HG02938 (cell line): ENCODE data around the gene TMEM72.

Experiments used
- ATAC-seq: cut with Tn5 transposase; IDR thresholded peaks from one replicate; pipeline ENCODE4 v1.9.1; 2021; ENCODE audit warnings: mild to moderate bottlenecking, moderate library complexity; ENCODE audit not compliant: unreplicated experiment

Gene TMEM72

GRCh38 chr10:44889834-44890233 is 21.3 kb upstream of the TMEM72 start:
- ATAC-seq: no peak

- no peak for ATAC-seq
These were observed 20.2 kb upstream of the TMEM72 start for GRCh38 chr10:44890696-44891563.

GRCh38 chr10:44891721-44892120 is 19.4 kb upstream of the TMEM72 start:
- no peak for ATAC-seq

- no peak for ATAC-seq
These were observed 17.3 kb upstream of the TMEM72 start for GRCh38 chr10:44893604-44894468.

GRCh38 chr10:44894691-44895090 is 16.4 kb upstream of the TMEM72 start:
- ATAC-seq: no peak

- ATAC-seq: no peak
These were observed 15.9 kb upstream of the TMEM72 start for GRCh38 chr10:44895280-44895679.

- no peak for ATAC-seq
These were observed 14.1 kb upstream of the TMEM72 start for GRCh38 chr10:44897049-44897448.

- ATAC-seq: no peak
These were observed 12.5 kb upstream of the TMEM72 start for GRCh38 chr10:44898665-44899064.

- no peak for ATAC-seq
These were observed 11.6 kb upstream of the TMEM72 start for GRCh38 chr10:44899450-44900080.

GRCh38 chr10:44902941-44903545 is 8.1 kb upstream of the TMEM72 start:
- ATAC-seq: no peak

- no peak for ATAC-seq
These were observed 4.7 kb upstream of the TMEM72 start for GRCh38 chr10:44906486-44906885.

GRCh38 chr10:44907556-44907955 is 3.6 kb upstream of the TMEM72 start:
- no peak for ATAC-seq

GRCh38 chr10:44908066-44908749 is 2.9 kb upstream of the TMEM72 start:
- ATAC-seq: no peak

- no peak for ATAC-seq
These were observed 2.1 kb upstream of the TMEM72 start for GRCh38 chr10:44908936-44909630.

GRCh38 chr10:44909910-44910309 is 1.2 kb upstream of the TMEM72 start:
- ATAC-seq: no peak

GRCh38 chr10:44910602-44911001 is 535 bp upstream of the TMEM72 start:
- ATAC-seq: no peak

GRCh38 chr10:44911951-44912350 is 814 bp downstream of the TMEM72 start:
- no peak for ATAC-seq

- ATAC-seq: no peak
These were observed 2.4 kb downstream of the TMEM72 start for GRCh38 chr10:44913350-44914081.

- ATAC-seq: no peak
These were observed 3.8 kb downstream of the TMEM72 start for GRCh38 chr10:44914891-44915290.
